ENCODE data around the gene SIL1. TPM values are rescaled to one million over a fixed set of nuclear protein-coding genes. Genes with fewer than 3 reads are reported as not detected.

The SIL1 gene
- total RNA-seq, 1 donor from 2014 or later: 32.3 TPM

GRCh38 chr5:139068060-139068459 is 130.1 kb downstream of the SIL1 start:
- DNase-seq (ENCODE audit: low read depth): no peak
- TF ChIP-seq, protein P1, sequence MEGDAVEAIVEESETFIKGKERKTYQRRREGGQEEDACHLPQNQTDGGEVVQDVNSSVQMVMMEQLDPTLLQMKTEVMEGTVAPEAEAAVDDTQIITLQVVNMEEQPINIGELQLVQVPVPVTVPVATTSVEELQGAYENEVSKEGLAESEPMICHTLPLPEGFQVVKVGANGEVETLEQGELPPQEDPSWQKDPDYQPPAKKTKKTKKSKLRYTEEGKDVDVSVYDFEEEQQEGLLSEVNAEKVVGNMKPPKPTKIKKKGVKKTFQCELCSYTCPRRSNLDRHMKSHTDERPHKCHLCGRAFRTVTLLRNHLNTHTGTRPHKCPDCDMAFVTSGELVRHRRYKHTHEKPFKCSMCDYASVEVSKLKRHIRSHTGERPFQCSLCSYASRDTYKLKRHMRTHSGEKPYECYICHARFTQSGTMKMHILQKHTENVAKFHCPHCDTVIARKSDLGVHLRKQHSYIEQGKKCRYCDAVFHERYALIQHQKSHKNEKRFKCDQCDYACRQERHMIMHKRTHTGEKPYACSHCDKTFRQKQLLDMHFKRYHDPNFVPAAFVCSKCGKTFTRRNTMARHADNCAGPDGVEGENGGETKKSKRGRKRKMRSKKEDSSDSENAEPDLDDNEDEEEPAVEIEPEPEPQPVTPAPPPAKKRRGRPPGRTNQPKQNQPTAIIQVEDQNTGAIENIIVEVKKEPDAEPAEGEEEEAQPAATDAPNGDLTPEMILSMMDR (conservative IDR thresholded peaks at IDR 0.05; ENCODE audit: low read depth, low read length): no peak
- H3K4me3 ChIP-seq (ENCODE audit: low read depth, low read length): no peak overlapping the region

- TF ChIP-seq, protein P1 (conservative IDR thresholded peaks at IDR 0.05; ENCODE audit: low read depth, low read length): no peak
- DNase-seq (ENCODE audit: low read depth): peak; percentile 30
- H3K4me3 ChIP-seq (ENCODE audit: low read depth, low read length): no peak overlapping the region
These were observed 132.9 kb downstream of the SIL1 start for GRCh38 chr5:139065306-139065705.

- no peak for DNase-seq (ENCODE audit: low read depth)
- no peak overlapping the region for H3K4me3 ChIP-seq (ENCODE audit: low read depth, low read length)
- TF ChIP-seq, protein P1 (conservative IDR thresholded peaks at IDR 0.05; ENCODE audit: low read depth, low read length): no peak
These were observed 133.6 kb downstream of the SIL1 start for GRCh38 chr5:139064613-139065012.

DNA sequence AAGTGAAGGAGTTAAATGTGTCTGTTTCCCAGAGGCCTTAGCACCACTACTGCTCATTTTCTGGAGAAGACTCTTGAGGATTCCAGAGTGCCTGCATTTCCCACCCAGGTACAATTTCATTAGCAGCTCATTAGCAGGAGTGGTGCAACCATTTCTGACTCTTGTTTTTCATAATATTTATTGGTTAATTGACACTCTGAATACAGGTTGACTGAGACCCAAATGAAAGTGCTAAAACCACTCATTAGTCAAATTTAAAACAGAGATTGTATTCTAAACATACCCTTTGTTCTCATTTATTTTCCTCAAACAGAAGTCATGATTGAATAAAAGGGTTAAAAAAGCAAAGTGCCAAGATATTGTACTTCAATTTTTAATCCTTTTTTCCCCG is 134.5 kb downstream of the SIL1 start:
- DNase-seq (ENCODE audit: low read depth): no peak
- no peak overlapping the region for H3K4me3 ChIP-seq (ENCODE audit: low read depth, low read length)
- TF ChIP-seq, protein P1 (conservative IDR thresholded peaks at IDR 0.05; ENCODE audit: low read depth, low read length): no peak

- H3K4me3 ChIP-seq (ENCODE audit: low read depth, low read length): no peak overlapping the region
- no peak for DNase-seq (ENCODE audit: low read depth)
- TF ChIP-seq, protein P1 (conservative IDR thresholded peaks at IDR 0.05; ENCODE audit: low read depth, low read length): no peak
These were observed 135.1 kb downstream of the SIL1 start for GRCh38 chr5:139062910-139063663.

DNA sequence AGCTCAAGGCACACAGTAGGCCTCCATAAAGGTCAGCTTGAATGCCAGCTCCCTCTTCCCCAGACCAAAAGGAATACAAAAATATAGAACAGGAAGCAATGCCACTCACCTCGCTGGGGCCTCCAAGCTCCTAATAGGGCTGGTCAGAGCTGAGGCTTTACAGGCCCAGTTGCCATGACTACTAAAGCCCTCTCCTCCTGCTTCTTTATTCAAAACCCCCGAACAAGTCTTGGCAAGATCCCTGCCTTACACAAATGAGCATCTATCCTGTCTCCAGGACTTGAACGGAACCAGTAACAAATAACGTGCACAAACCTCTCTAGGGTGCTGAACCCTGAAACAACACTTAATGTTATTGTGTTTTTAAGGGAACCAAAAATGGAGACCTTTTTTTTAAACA is 136.3 kb downstream of the SIL1 start:
- TF ChIP-seq, protein P1 (conservative IDR thresholded peaks at IDR 0.05; ENCODE audit: low read depth, low read length): no peak
- no peak for DNase-seq (ENCODE audit: low read depth)

GRCh38 chr5:139061274-139061673 is 136.9 kb downstream of the SIL1 start:
- DNase-seq (ENCODE audit: low read depth): peak; percentile 48
- TF ChIP-seq, protein P1 (conservative IDR thresholded peaks at IDR 0.05; ENCODE audit: low read depth, low read length): no peak
- no peak overlapping the region for H3K4me3 ChIP-seq (ENCODE audit: low read depth, low read length)

More for the DNA sequence above, 136.3 kb downstream of the SIL1 start:
- H3K4me3 ChIP-seq (ENCODE audit: low read depth, low read length): no peak overlapping the region

Data from epithelial cell of proximal tubule (primary cell).